GM18870 (cell line): Measurements from ENCODE around the gene RWDD4.

Source experiments
- ATAC-seq: cut with Tn5 transposase; IDR thresholded peaks from one replicate; pipeline ENCODE4 v1.9.1; 2021; ENCODE audit warnings: moderate library complexity; ENCODE audit not compliant: unreplicated experiment

RWDD4 gene

GRCh38 chr4:183601381-183601780 is 57.6 kb downstream of the RWDD4 start:
- ATAC-seq = no peak

DNA sequence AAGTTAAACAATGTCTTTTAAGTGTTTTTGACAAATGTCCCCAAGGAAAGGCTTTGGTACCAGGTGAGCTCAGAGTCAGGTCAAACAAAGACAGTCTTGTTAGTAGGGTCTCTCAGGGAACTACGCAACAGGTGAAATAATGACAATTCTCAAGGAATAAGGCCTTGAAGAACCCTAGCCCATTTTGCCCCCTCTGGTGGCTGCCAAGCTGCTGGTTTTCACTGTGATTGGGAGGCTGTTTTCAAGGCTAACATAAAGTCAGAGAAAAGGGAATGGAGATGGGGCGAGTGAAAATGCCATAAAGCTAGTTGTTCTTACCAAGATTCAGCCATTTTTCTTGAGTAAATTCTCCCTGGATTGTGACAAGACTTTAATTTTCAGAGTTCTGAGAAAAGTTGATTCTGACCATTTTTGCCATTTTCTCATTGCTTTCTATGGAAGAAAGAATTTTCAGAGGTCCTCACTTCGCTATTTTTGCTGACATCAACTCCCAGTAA is 58.7 kb downstream of the RWDD4 start:
- ATAC-seq = no peak

DNA sequence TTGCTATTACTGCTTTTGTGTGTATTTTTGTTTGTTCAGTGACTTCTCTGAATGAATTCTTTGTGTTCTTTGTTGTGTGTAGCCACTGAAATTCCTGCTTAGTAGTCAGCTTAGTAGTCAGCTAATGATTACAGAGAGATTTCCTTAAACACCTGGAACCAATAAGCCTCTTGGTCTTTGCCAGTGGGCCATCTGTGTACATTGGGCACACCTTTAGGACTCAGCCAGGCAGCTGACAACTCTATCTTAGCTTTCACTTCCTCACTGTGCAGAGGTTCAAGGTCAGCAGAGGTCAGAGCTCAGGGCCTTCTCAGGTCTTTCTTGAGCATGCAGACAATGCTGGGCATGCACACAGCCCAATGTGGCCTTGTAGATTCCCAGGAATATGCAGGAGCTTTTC is 59.3 kb downstream of the RWDD4 start:
- ATAC-seq = no peak

GRCh38 chr4:183599284-183599683 is 59.7 kb downstream of the RWDD4 start:
- ATAC-seq = no peak

DNA sequence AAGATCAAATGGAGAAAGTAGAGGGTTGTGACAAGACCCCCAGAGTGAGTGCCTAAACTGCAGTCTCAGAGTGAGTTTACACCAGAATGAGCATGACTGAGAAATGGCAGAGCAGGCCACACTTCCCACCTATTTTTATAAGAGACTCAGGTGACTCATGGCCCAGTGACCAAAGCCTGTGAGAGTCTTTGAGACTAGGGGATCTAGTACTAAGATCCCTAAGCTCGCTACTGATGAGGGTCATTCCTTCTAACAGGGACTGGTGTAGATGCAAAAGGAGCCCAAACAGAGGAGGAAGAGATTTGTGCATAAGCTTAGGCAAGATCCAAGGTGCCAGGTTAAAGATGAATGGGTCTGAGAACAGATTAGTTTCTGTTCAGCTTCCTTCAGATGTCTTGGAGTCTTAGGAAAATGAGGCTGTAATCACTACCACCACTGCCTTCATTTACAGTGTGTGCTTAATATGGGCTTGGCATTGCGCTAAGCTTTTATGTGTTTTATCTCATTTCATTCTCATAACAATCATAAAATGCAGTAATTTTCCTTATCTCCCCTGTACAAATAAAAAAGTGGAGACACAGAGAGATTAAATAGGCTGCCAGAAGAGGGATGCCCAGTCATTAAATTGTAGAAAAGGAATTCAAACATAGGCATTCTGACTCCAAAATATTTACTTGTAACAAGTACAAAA is 62.8 kb downstream of the RWDD4 start:
- no peak for ATAC-seq

DNA sequence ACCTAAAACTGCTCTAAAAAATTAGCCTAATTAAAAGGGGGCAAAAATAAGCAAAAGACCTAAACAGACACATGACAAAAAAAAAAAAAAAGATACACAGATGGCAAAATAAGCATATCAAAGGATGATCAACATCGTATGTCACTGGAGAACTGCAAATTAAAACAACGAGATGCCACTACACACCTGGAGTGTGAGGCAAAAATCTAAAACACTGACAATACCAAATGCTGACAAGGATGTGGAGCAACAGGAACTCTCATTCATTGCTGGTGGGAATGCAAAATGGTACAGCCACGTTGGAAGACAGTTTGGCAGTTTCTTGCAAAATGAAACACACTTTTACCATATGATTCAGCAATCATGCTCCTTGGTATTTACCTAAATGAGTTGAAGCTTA is 64.2 kb downstream of the RWDD4 start:
- no peak for ATAC-seq

DNA sequence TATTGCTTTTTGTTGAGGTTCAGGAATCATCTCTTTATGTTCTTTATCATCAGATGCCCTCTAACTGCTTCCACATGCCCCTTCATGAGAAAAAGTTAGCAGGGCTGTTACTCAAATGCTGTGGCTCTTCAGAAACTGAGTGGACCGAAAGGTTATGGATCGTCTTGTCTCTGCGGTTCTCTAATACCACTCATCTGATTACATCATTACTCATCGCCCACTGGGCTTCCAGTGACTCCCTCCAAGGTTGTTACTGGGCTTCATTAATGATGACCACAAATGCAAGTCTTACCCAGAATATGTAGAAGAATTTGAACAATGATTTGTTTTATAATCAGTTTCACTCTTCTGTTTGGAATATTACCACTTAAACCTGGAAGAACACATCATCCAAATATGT is 67.7 kb downstream of the RWDD4 start:
- no peak for ATAC-seq
